GM19043 (cell line): ENCODE data around the gene SLC1A7.

ENCODE experiments used
- ATAC-seq: cut with Tn5 transposase; IDR thresholded peaks from one replicate; pipeline ENCODE4 v1.9.1; 2021; ENCODE audit warnings: low read depth; ENCODE audit not compliant: unreplicated experiment

Gene SLC1A7

GRCh38 chr1:53117836-53118235 lies 24.6 kb downstream of the SLC1A7 start:
- no peak for ATAC-seq

- no peak for ATAC-seq
These were observed 25.4 kb downstream of the SLC1A7 start for GRCh38 chr1:53116933-53117600.

- no peak for ATAC-seq
These were observed 26.1 kb downstream of the SLC1A7 start for GRCh38 chr1:53116307-53116810.

GRCh38 chr1:53115403-53116306 lies 26.8 kb downstream of the SLC1A7 start:
- no peak for ATAC-seq

GRCh38 chr1:53114581-53115400 lies 27.6 kb downstream of the SLC1A7 start:
- no peak for ATAC-seq

GRCh38 chr1:53114090-53114489 lies 28.3 kb downstream of the SLC1A7 start:
- ATAC-seq = no peak

GRCh38 chr1:53112861-53113260 lies 29.6 kb downstream of the SLC1A7 start:
- ATAC-seq = no peak

- no peak for ATAC-seq
These were observed 30.1 kb downstream of the SLC1A7 start for GRCh38 chr1:53112271-53112774.

- no peak for ATAC-seq
These were observed 30.7 kb downstream of the SLC1A7 start for GRCh38 chr1:53111693-53112092.

GRCh38 chr1:53111073-53111556 lies 31.3 kb downstream of the SLC1A7 start:
- ATAC-seq = no peak

GRCh38 chr1:53110370-53111072 lies 31.9 kb downstream of the SLC1A7 start:
- no peak for ATAC-seq

- ATAC-seq = no peak
These were observed 33.5 kb downstream of the SLC1A7 start for GRCh38 chr1:53108646-53109580.

GRCh38 chr1:53107570-53108322 lies 34.7 kb downstream of the SLC1A7 start:
- no peak for ATAC-seq

- no peak for ATAC-seq
These were observed 35.3 kb downstream of the SLC1A7 start for GRCh38 chr1:53107090-53107489.

- ATAC-seq = no peak
These were observed 38.0 kb downstream of the SLC1A7 start for GRCh38 chr1:53104289-53104913.

GRCh38 chr1:53094533-53094919 lies 47.9 kb downstream of the SLC1A7 start:
- no peak for ATAC-seq

GRCh38 chr1:53093778-53094532 lies 48.5 kb downstream of the SLC1A7 start:
- ATAC-seq = no peak
